ENCODE data around the gene FGF19. TPM values are rescaled to one million over a fixed set of nuclear protein-coding genes. Genes with fewer than 3 reads are reported as not detected.

The FGF19 gene
- total RNA-seq, 2 experiments from 2014 or later: not detected

DNA sequence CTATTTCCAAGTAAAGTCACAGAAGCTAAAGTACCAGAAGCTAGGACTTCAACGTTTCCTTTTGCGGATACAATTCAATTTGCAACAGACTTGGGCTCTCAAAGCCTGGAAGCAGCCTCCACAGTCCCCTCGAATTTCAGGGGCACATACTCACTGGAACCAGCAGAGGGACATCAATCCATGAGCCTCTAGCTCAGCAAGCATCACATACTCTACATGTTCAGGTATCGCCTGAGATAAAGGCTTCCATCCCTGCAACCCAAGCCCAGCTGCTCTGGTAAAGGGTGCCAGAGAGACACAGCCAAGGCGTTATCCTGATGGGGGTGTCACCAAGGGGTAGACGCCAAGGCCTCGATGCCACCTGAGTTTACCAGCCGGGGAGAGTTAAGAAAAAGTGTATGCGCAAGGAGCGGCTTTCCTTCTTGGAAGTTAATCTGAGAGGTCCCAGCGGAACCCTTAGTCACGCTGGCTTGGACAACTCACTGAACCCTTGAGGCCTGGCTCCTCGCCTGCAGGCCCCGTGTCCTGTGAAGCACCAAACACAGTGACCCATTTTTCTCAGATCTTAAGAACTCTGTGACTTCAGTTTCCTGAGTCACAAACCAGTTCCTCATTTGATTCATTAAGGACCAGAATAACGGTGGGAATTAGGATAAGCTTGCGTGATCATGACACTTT, 41.7 kb downstream of the FGF19 start:
- DNase-seq: no peak
- H3K9me3 Mint-ChIP-seq: no peaks in the 10 kb centered on the region
- no peaks in the 10 kb centered on the region for H3K27me3 Mint-ChIP-seq
- no peak overlapping the region for H3K27ac Mint-ChIP-seq
- no peak overlapping the region for H3K4me3 Mint-ChIP-seq
- H3K36me3 Mint-ChIP-seq: peaks cover 1% of the 10 kb centered on the region
- H3K4me1 Mint-ChIP-seq: no peaks in the 10 kb centered on the region

DNA sequence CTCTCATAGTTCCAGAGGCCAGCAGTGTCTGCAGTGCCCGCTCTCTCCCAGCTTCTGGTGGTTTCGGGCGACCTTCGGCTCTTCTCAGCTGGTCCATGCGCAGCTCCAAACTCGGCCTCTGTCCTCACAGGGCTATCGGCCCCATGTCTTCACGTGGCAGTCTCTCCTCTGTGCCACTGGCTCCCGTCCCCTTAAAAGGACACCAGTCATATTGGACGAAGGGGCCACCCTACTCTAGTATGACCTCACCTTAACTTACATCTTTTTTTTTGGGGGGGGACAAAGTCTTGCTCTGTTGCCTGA, 42.5 kb downstream of the FGF19 start:
- Mint-ChIP-seq H3K4me3 (no peak overlapping the region), H3K4me1 (no peaks in the 10 kb centered on the region), H3K9me3 (no peaks in the 10 kb centered on the region), H3K27me3 (no peaks in the 10 kb centered on the region), H3K36me3 (peaks cover 1% of the 10 kb centered on the region), H3K27ac (no peak overlapping the region)
- DNase-seq: no peak

DNA sequence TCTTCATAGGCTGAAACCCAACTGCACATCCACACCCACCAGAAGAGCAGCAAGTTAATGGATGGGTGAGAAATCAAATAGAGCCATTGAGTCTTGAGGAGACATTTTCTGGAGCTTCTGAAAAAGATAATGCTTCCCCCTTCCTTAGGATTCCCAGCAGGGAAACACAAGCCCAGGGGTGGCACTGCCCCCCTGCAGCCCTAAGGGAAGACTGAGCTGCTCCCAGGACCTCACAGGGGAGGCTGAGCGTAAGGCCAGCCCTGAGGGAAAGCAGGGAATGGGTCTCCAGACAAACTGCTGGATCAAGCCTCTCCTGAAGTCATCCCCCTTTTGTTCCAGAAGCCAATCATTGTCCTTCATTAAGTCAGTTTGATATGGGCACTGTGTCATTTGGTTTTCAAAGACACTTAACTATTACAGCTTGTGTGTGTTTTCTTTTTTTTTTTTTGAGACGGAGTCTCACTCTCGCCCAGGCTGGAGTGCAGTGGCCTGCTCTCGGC, 43.8 kb downstream of the FGF19 start:
- no peaks in the 10 kb centered on the region for H3K4me1 Mint-ChIP-seq
- H3K36me3 Mint-ChIP-seq: no peaks in the 10 kb centered on the region
- no peaks in the 10 kb centered on the region for H3K9me3 Mint-ChIP-seq
- no peak for DNase-seq
- no peak overlapping the region for H3K4me3 Mint-ChIP-seq
- no peaks in the 10 kb centered on the region for H3K27me3 Mint-ChIP-seq
- no peak overlapping the region for H3K27ac Mint-ChIP-seq

DNA sequence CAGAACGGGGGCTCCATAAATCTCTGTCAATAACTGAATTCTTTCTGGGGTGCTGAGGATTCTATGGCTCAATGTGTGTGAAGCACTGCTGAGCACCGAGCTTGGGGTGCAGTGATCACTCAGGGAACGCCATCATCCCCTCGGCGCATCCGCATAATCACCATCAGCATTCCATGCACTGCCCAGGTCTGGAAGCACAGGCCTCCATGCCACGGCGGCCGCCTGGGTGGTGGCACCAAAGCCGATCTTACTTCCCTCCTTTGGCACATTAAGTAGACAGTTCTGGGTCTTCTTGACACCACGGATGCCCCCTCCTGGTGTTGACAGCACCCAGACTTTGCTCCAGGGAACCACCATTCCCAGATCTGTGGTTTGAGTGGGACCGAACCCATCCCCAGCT, 44.2 kb downstream of the FGF19 start:
- DNase-seq: no peak
- no peak overlapping the region for H3K27ac Mint-ChIP-seq
- no peaks in the 10 kb centered on the region for H3K9me3 Mint-ChIP-seq
- no peaks in the 10 kb centered on the region for H3K36me3 Mint-ChIP-seq
- H3K4me3 Mint-ChIP-seq: no peak overlapping the region
- H3K4me1 Mint-ChIP-seq: no peaks in the 10 kb centered on the region
- H3K27me3 Mint-ChIP-seq: no peaks in the 10 kb centered on the region

DNA sequence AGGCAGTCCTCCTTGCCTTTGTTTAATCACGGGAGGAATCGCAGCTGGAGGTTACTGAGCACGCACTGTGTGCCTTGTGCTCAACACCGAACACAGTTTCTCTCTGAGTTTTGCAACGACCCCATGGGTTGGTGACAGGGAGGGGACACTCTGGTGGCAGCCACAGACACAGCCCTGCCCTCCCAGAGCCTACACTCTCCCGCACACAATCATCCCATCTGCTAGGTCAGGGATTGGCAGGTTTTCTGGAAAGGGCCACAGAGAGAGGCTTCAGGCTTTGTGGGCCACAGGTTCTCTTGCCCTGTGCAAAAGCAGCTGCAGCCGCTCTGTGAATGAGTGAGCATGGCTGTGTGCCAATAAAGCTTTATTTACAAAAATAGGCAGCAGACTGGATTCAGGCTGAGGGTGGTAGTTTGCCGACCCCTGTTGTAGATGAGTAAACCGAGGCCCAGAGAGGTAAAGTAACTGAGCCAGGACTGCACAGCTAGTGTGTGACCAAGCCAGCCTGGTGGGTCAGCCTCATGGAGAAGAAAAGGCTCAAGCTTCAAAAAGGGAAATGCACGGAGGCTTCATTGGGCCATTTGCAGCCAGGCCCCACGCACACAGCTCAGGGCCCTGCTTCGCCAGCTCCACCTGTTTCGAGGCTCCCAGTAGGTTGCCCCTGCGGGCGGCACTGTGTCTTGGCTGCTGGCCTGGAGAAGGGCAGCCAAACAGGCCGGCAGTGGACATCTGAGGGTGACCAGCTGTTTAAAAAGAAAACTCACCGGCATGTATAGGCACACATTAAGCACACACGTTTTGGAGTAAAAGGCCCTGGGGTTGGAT, 45.0 kb downstream of the FGF19 start:
- Mint-ChIP-seq H3K9me3 (no peaks in the 10 kb centered on the region), H3K4me1 (no peaks in the 10 kb centered on the region), H3K27me3 (no peaks in the 10 kb centered on the region), H3K27ac (no peak overlapping the region), H3K4me3 (no peak overlapping the region), H3K36me3 (no peaks in the 10 kb centered on the region)
- no peak for DNase-seq

DNA sequence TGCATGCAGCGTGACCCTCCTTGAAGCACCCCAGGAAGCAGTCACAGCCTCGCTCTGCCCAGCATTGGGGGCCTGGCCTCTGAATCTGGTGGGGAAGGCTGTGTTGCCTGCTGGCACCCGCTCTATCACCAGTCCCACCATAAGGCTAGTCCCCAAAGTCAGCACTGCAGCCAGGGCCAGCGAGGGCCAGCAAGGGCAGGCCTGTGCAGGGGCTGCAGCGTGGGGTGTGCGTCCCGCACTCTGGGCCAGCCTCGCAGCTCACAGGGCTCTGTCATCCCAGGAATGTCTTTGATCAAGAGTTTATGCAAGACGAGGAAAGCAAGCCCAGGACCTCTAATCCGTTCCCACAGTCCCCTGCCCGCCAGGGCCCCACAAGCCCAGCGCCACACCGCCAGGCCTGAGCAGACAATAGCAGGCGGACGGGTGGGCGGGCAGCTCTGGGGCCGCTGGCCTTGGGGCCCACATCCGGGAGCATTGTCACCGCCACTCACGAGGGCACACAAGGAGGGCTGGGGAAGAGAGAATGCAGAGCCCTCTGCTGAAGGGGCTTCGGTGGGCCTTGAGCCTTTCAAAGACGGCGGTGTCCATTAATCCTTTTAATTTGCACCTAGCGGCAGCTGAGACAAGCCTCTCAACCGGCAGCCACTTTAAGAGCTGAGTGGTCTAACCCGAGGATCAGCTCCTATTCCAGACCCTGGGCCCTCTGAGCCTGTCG, 45.8 kb downstream of the FGF19 start:
- no peaks in the 10 kb centered on the region for H3K36me3 Mint-ChIP-seq
- H3K4me3 Mint-ChIP-seq: no peak overlapping the region
- H3K9me3 Mint-ChIP-seq: no peaks in the 10 kb centered on the region
- H3K4me1 Mint-ChIP-seq: no peaks in the 10 kb centered on the region
- DNase-seq: no peak
- H3K27me3 Mint-ChIP-seq: no peaks in the 10 kb centered on the region
- H3K27ac Mint-ChIP-seq: no peak overlapping the region

DNA sequence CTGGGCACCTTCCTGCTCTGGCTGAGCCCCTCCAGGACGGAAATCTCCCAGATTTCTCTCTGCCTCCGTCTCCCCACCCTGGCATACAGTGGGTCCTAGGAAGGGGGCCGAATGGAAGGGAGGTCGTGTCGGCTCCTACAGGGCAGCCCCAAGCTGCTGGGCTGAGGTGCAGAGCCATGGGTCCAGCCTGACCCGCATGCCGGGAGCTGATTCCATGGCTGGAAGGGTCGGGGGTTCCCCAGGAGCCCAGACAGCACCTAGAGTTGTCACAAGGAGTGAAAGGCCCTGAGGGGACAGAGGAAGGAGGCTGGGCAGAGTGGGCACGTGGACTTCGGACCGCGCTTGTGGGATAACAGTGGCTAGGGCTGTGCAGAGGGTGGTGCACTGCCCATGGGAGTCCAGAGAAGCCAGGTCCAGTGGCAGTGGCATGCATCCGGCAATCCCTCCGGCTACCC, 46.3 kb downstream of the FGF19 start:
- Mint-ChIP-seq H3K4me1 (no peaks in the 10 kb centered on the region), H3K9me3 (no peaks in the 10 kb centered on the region), H3K27me3 (no peaks in the 10 kb centered on the region), H3K27ac (no peak overlapping the region), H3K36me3 (no peaks in the 10 kb centered on the region), H3K4me3 (no peak overlapping the region)
- DNase-seq: no peak

DNA sequence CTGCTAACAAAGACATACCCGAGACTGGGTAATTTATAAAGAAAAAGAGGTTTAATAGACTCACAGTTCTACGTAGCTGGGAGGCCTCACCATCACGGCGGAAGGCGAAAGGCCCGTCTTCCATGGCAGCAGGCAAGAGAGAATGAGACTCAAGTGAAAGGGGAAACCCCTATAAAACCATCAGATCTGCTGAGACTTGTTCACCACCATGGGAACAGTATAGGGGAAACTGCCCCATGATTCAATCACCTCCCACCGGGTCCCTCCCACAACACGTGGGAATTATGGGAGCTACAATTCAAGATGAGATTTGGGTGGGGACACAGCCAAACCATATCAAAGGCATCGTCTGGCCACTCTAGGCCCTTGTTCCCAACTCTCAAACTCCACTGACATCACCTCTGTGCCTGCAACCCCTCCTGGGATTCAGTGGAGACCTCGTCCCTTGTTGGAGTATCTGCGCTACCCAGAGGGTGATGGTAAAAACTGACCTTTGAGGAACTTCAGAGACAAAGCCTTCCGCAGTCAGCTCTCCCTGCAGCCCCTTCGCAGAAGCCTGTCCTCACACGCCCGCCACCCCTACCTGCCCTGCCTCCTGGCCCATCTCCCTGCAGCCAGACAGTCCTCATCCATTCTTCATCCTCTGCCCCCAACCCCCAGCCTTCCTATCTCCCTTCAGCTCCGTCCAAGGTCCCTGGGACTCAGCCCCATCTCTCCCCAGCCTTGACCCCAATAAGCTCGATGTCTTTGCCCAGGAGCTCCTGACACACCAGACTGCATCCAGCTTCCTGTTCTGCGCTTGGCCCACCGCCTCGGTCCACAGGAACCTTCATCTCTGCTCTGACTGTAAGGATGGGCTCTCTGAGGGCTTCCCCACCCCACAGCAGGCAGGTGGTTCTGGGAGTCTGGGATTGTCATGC, 47.0 kb downstream of the FGF19 start:
- no peaks in the 10 kb centered on the region for H3K9me3 Mint-ChIP-seq

DNA sequence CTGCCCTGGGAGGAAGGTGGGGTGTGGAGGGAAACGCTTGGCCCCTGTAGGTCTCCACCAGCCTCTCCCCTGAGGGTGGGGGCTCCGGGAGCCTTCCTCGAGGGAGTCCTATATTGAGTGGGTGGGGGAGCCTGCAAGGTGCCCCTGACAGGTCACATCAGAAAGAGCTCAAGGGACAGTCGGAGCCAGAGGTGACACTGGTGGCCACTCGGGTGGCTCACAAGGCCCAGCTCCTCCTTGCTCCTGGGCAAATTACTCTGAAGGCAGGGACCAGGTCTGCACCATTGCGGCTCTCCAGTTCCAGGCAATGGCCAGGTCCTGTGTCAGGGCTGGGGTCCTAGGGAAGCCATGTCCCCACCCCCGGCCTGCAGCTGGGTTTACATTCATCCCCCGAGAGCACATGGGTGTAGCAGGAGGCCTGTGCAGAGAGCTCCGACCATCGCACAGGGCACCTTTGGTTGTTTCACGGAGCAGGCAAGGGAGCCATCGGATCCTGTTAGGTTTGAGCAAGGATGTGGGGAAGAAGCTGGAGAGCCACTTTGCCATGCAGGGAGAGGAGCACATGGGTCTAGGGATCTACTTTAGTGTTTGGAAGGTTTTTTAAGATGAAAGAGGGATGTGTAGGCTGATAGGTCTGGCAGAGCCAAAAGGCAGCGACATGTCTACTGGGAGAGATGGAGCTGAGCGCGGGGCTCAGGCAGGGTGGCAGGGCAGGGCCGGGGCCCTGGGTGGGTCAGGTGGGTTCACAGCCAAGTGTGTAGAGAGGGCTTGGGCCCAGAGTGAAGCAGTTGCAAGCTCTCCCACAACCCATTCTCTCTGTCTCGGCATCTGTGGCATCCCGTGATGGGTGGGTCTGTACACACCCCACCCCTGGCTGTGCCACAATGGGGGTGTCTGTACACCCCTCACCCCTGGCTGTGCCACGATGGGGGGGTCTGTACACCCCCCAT, 48.1 kb downstream of the FGF19 start:
- H3K9me3 Mint-ChIP-seq: no peaks in the 10 kb centered on the region
- no peak for DNase-seq
- no peaks in the 10 kb centered on the region for H3K27me3 Mint-ChIP-seq
- no peak overlapping the region for H3K27ac Mint-ChIP-seq
- no peaks in the 10 kb centered on the region for H3K4me1 Mint-ChIP-seq
- no peaks in the 10 kb centered on the region for H3K36me3 Mint-ChIP-seq
- H3K4me3 Mint-ChIP-seq: no peak overlapping the region

More for the DNA sequence above, 47.0 kb downstream of the FGF19 start:
- no peak overlapping the region for H3K4me3 Mint-ChIP-seq
- no peaks in the 10 kb centered on the region for H3K4me1 Mint-ChIP-seq
- no peaks in the 10 kb centered on the region for H3K36me3 Mint-ChIP-seq
- DNase-seq: no peak
- no peak overlapping the region for H3K27ac Mint-ChIP-seq
- no peaks in the 10 kb centered on the region for H3K27me3 Mint-ChIP-seq

DNA sequence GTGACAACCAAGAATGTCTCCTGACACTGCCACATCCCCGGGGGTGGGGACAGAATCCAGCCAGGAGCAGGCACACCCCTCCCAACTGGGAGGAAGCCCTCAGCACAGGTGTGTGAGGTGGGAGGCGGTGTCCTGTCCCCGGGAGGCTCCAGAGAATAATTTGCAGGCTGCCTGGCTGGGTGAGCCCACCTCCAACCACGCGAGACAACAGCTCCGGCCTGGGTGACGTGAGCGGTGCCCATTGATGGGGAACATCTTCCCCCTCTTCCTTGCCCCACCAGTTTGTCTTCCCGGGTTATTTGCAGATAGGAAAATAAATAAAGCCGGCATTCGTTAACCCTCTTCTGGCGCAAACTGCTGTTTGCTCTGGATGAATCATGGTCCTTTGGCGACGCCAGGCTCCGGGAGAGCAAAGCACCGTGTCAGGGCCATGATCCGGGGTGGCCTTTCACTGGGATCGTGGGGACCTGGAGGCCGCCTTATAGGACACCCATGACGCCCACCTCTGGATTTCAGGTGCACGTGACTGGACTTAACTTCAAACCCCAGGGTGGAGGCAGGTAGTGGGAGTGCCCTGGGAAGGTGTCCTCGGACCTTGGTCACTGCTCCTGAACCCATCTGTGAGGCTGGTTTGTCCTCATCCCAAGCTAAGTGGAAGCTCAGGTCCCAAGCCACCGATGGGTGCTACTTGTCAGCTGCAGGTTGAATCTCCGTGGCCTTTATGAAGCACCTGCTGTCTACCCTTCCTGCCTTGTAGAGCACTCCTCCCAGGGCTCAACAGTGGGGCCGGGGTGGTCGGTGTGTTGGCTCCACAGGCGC, 49.0 kb downstream of the FGF19 start:
- H3K4me1 Mint-ChIP-seq: no peaks in the 10 kb centered on the region
- no peak overlapping the region for H3K27ac Mint-ChIP-seq
- no peak for DNase-seq
- H3K36me3 Mint-ChIP-seq: no peaks in the 10 kb centered on the region
- H3K4me3 Mint-ChIP-seq: no peak overlapping the region
- no peaks in the 10 kb centered on the region for H3K27me3 Mint-ChIP-seq
- no peaks in the 10 kb centered on the region for H3K9me3 Mint-ChIP-seq

DNA sequence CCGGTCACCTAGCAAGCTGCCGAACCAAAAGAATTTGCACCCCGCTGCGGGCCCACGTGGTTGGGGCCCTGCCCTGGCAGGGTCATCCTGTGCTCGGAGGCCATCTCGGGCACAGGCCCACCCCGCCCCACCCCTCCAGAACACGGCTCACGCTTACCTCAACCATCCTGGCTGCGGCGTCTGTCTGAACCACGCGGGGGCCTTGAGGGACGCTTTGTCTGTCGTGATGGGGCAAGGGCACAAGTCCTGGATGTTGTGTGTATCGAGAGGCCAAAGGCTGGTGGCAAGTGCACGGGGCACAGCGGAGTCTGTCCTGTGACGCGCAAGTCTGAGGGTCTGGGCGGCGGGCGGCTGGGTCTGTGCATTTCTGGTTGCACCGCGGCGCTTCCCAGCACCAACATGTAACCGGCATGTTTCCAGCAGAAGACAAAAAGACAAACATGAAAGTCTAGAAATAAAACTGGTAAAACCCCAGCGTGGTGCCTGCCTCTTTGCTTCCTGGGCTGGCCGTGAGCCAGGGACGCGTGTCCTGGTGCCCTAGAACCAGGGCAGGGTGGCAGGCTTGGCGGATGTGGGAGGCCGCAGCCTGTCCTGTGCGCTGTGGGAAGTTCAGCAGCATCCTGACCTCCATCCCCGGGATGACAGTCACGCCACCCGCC, 49.7 kb downstream of the FGF19 start:
- Mint-ChIP-seq H3K27me3 (no peaks in the 10 kb centered on the region), H3K4me1 (no peaks in the 10 kb centered on the region), H3K36me3 (no peaks in the 10 kb centered on the region), H3K9me3 (no peaks in the 10 kb centered on the region), H3K27ac (no peak overlapping the region), H3K4me3 (no peak overlapping the region)
- no peak for DNase-seq

DNA sequence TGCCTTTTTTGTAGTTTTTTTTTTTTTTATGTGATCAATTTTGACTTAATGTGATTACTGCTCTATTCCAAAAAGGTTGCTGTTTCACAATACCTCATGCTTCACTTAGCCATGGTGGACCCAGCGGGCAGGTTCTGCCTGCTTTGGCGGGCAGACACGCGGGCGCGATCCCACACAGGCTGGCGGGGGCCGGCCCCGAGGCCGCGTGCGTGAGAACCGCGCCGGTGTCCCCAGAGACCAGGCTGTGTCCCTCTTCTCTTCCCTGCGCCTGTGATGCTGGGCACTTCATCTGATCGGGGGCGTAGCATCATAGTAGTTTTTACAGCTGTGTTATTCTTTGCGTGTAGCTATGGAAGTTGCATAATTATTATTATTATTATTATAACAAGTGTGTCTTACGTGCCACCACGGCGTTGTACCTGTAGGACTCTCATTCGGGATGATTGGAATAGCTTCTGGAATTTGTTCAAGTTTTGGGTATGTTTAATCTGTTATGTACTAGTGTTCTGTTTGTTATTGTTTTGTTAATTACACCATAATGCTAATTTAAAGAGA, 50.3 kb downstream of the FGF19 start:
- H3K27ac Mint-ChIP-seq: no peak overlapping the region
- H3K4me1 Mint-ChIP-seq: no peaks in the 10 kb centered on the region
- H3K27me3 Mint-ChIP-seq: no peaks in the 10 kb centered on the region
- H3K9me3 Mint-ChIP-seq: no peaks in the 10 kb centered on the region
- H3K4me3 Mint-ChIP-seq: no peak overlapping the region
- no peaks in the 10 kb centered on the region for H3K36me3 Mint-ChIP-seq
- no peak for DNase-seq

Data from activated naive CD8-positive, alpha-beta T cell treated with anti-CD3 and anti-CD28 coated beads for 36 hours (primary cell).